HG02981 (cell line): ENCODE results near the gene ADAM12.
A peak's percentile ranks its signal among the peaks of the same experiment; 100 is the strongest.

Experiments used
- ATAC-seq: cut with Tn5 transposase; IDR thresholded peaks from one replicate; pipeline ENCODE4 v1.9.1; 2021; ENCODE audit warnings: mild to moderate bottlenecking, moderate library complexity; ENCODE audit not compliant: unreplicated experiment

ADAM12 gene

GRCh38 chr10:126127481-126128029 lies 260.7 kb downstream of the ADAM12 start:
- no peak for ATAC-seq

GRCh38 chr10:126126866-126127265 lies 261.4 kb downstream of the ADAM12 start:
- no peak for ATAC-seq

- ATAC-seq = no peak
Observed at GRCh38 chr10:126126023-126126422, 262.3 kb downstream of the ADAM12 start.

- ATAC-seq = no peak
Observed at GRCh38 chr10:126124668-126125349, 263.5 kb downstream of the ADAM12 start.

- ATAC-seq = no peak
Observed at GRCh38 chr10:126124046-126124445, 264.2 kb downstream of the ADAM12 start.

- ATAC-seq = no peak
Observed at GRCh38 chr10:126123466-126123865, 264.8 kb downstream of the ADAM12 start.

GRCh38 chr10:126122881-126123280 lies 265.4 kb downstream of the ADAM12 start:
- ATAC-seq = no peak

DNA sequence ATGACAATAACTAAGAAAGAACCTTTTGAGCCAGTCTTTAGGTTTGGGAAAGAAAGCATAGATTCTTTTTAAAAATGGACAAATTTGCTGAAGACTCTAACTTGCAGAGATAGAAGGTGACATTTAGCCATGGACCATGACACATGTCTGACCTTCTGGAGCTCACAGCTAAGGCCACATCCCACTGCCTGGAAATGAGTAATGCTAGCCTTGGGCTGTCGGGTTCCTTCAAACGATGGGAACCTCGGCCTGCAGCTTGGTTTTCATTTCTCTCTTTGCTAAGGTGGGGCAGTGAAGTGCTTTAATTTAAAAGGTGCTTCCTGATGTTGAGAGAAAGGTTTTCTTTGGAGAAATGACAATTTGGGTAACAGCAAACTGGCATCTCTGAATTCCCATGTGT lies 268.7 kb downstream of the ADAM12 start:
- no peak for ATAC-seq

DNA sequence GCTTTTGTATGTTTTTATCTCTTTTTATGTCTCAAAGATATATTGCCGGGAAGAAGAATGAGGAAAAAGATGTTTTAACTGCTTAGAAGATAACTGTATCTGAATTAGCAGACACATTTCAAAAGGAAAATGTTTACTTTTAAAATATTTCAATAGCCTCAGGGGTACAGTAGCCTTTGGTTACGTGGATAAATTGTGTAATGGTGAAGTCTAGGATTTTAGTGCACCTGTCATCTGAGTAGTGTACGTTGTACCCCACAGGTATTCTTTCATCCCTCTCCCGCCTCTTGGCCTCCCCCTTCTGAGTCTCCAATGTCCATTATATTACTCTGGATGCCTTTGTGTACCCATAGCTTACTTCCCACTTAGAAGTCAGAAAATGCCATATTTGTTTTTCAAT lies 269.8 kb downstream of the ADAM12 start:
- no peak for ATAC-seq

- ATAC-seq = no peak
Observed at GRCh38 chr10:126117196-126117595, 271.1 kb downstream of the ADAM12 start.

DNA sequence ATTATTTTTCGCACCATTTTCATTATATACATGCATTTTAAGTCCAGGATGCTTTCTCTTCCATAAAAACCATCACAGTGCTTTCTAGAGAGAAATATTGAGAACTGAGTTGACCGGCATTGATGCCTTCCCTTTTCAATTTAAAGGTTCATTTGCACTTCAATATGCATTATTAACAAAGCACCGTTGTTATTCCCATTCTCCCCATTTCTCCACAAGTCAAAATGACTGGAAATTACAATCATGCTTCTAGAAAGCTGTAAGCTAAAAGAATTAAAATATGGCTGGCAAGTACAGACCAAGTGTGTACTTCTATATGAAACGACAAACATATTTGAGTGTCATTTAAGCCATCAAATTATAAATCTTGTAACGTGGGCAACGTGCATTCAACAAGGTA lies 272.4 kb downstream of the ADAM12 start:
- no peak for ATAC-seq

DNA sequence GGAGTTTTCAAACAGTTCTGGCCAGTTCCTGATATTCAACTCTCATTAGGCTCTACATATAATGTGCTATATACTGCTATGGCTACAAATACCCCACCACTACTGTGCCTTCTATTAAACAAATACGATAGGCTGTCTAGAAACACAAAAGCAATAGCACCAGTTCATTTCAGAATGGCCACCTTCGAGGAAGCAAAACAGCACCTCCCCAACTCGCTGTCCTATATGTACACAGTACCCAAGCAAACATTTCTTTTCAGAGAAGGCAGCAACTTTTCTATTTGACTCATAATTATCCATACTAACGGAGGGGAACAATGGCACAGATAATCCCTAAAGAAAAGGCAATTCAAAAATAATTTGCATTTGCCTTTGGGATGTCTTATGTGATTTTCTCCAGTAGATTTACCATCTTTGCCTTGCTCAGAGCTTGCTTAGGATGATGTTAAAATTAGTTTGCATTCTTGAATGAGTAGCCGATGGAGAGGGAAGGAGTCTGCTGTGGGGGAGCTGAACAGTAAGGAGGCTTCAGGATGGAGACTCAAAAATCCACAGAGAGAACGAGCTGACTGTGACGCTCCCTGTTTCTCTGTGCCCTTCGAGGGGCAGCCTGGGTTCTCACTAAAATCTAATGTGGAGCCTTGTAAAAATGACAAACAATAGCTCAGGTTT lies 273.3 kb downstream of the ADAM12 start:
- no peak for ATAC-seq

- ATAC-seq = no peak
Observed at GRCh38 chr10:126111516-126111915, 276.8 kb downstream of the ADAM12 start.

DNA sequence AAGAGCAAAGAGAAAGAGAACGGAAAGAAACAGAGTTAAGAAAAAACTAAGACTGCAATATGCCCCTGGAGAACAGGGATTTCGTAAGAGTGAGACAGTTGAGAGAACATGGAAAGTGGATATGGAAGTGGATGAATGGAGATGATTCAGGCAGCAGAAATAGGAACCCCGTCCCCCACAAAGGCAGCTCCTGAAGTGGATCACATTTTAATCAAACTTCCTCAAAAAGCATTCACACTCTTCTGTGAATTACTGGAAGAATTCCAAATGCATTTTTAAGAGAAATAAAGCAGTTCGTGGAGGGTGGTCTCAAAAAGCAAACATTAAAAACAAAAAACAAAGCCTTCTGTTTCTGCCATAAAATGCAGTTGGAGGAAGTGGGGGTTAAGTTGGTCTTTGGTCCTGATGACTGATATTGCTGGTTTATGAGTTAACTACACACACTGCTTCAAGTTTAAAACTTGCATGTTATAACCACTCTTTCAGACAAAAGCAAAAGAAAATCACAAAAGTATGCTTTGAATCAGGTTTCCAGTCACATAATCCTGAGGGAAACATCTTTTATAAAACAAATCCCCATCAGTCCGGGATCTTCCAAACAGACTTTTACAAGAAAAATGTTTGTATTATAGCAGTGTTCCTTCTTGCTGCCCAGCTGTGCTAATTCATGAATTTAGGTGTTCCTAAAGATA lies 277.6 kb downstream of the ADAM12 start:
- ATAC-seq = no peak

GRCh38 chr10:126109893-126110292 lies 278.4 kb downstream of the ADAM12 start:
- ATAC-seq = no peak

DNA sequence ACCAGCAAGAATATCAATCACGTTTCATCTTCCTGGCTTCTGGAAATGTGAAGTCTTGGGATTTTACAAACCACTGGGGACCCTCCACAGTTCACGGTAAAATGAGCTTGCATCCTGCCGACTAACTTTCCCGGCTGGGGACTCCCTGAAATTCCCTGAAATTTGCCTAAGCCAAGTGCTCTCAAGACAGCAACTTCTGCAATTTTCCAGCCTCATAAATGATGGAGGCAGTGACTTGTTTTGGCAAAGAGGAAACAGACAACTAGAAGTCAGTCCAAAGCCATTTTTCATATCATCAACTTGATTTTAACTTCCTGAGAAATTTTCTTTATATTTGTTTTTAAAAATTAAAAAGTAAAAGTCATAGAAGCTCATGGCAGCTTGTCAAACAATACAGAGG lies 279.6 kb downstream of the ADAM12 start:
- no peak for ATAC-seq

DNA sequence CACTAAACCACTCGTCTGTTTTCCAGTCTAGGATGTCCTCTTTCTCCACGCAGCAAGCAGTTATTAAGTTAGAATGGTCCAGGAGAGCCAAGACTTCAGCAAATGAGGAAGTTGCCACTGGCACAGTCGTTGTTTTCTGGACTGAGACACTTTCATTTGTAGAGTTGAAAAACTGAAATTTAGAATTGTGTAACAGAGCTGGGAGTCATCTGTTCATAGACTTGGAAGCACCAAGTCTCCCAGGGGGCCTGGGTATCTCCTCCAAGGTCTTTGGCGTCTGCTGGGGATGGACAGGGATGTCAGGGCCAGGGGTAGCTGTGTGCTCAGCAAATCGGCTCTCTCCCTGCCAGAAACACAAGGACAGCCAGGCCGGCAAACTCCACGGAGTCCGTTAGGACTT lies 283.5 kb downstream of the ADAM12 start:
- no peak for ATAC-seq

- no peak for ATAC-seq
Observed at GRCh38 chr10:126102636-126103035, 285.6 kb downstream of the ADAM12 start.

GRCh38 chr10:126101736-126102135 lies 286.5 kb downstream of the ADAM12 start:
- peak; percentile 73 for ATAC-seq

- peak; percentile 17 for ATAC-seq
Observed at GRCh38 chr10:126101325-126101724, 287.0 kb downstream of the ADAM12 start.

DNA sequence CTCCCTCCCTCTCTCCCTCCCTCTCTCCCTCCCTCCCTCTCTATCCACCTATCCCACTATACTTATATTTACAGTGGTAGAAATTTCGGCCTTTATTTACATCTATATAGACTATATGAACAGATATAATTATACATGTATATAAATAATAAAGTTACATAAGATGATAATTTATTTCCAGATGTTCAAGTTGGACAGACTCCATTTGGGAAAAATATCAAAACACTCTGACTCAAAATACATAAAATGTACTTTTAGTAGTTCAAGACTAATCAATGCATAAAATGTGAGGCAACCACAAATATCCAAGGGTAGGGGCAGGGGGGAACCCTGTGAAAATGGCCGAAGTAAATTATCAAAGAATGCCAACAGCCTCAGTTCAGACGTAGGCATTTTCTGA lies 288.9 kb downstream of the ADAM12 start:
- no peak for ATAC-seq

DNA sequence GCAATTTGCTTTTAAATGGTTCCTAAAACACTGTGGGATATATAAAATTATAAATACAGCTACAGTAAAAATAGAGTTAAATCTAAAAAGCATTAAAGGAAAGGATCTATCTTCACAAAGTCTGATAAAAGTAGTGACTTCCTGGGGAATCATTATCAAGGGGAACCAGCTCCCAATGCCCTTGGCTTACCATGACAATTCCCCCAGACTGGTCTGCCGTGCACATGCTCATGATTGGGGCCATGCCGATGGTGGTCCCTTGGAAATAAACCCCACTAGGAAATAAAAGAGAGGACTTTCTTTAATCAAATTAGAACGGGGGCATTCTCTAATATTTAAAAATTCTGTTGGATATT lies 290.1 kb downstream of the ADAM12 start:
- no peak for ATAC-seq
